Tibial nerve (tissue), 4 donors: Measurements from ENCODE around the gene FBXW9. TPM values are rescaled to one million over a fixed set of nuclear protein-coding genes. Genes with fewer than 3 reads are reported as not detected.
A peak's percentile ranks its signal among the peaks of the same experiment; 100 is the strongest.

ENCODE experiments used
- DNase-seq, 2 donors: peaks; one replicate each; pipeline ENCODE4 v3.0.0-alpha.2; 2019; ENCODE audit warnings: low spot score in 2 of 2
- H3K27ac ChIP-seq, 4 donors: fragments of 200-600 bp; sonication (generic) in 3 of 4; one replicate each; pipeline ENCODE4 v1.5.1; 2017 to 2019; ENCODE audit warnings: mild to moderate bottlenecking in 1 of 4
- H3K27me3 ChIP-seq, 2 donors: fragments of 200-600 bp; sonication (generic) in 1 of 2; one replicate each; pipeline versions ENCODE4 v1.5.1 to v1.6.0; 2017 to 2019
- H3K36me3 ChIP-seq, 3 donors: fragments of 200-600 bp; sonication (generic); one replicate each; pipeline ENCODE4 v1.5.1; 2018 to 2019
- H3K4me1 ChIP-seq, 4 donors: fragments of 200-600 bp; sonication (generic) in 3 of 4; one replicate each; pipeline ENCODE4 v1.5.1; 2017 to 2019
- H3K4me3 ChIP-seq, 4 donors: fragments of 200-600 bp; sonication (generic) in 3 of 4; one replicate each; pipeline ENCODE4 v1.5.1; 2017 to 2019; ENCODE audit warnings: mild to moderate bottlenecking in 1 of 4, moderate library complexity in 1 of 4
- H3K9me3 ChIP-seq, 4 donors: fragments of 200-600 bp; sonication (generic) in 3 of 4; one replicate each; pipeline ENCODE4 v1.5.1; 2017 to 2019
- EP300 ChIP-seq, 2 donors: sonication (generic); formaldehyde crosslinking; IDR thresholded peaks; one replicate each; pipeline ENCODE4 v1.6.1; 2017; ENCODE audit warnings: antibody characterized with exemption in 2 of 2, mild to moderate bottlenecking in 1 of 2
- POLR2A ChIP-seq, 2 donors: fragments of 450-650 bp; IDR thresholded peaks; one replicate each; pipeline ENCODE4 v1.6.1; 2017; ENCODE audit warnings: antibody characterized with exemption in 2 of 2, mild to moderate bottlenecking in 2 of 2, moderate library complexity in 2 of 2
- WGBS, 2 donors: methylation state at CpG; one replicate each; pipeline ENCODE4 v1.1.5; 2018; 5-methylcytosine and 5-hydroxymethylcytosine counted together
- total RNA-seq, 4 donors: library from RNA; depleted of rRNA; stranded (reverse); fragments of >200 nt; gene quantifications; one replicate each; pipeline ENCODE4 v1.1.0, GENCODE V29; 2016
- TF ChIP-seq, protein P1 (sequence below), 5 experiments: fragments of 200-600 bp in 3 of 5; fragments of 450-650 bp in 2 of 5; sonication (generic) in 3 of 5; IDR thresholded peaks; one replicate each; pipeline ENCODE4 v1.5.1; 2016 to 2019; ENCODE audit warnings: antibody characterized with exemption in 5 of 5, mild to moderate bottlenecking in 3 of 5, moderate library complexity in 2 of 5

Gene FBXW9
- total RNA-seq, 4 donors from 2014 or later: 1.2 to 7.5 (median 5.7) TPM

DNA sequence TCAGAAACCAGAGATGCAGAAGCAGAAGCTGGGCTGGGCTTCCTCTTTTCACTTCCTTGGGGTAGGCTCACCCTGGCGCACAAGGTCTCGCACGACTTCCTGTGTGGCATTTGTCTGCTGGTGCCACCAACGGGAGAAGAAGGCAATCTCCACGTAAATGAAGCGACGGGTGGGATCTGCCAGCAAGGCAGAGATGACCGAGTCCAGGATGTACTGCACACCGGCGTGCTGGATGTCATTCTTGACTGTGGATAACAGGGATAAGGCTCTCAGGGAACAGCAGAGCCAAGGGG, 31.2 kb downstream of the FBXW9 start:
- Histone ChIP-seq H3K27me3 (no peaks in the 10 kb centered on the region), H3K36me3 (peaks cover 0 to 53% (median 23%) of the 10 kb centered on the region in 3 donors), H3K27ac (peak overlapping the region in 2 of 4 donors; percentile 80 to 91), H3K9me3 (no peaks in the 10 kb centered on the region), H3K4me3 (peak overlapping the region in 2 of 4 donors; percentile 83 to 95), H3K4me1 (peaks cover 0 to 48% (median 26%) of the 10 kb centered on the region in 4 donors)
- 89 to 92% methylated on average over 10 of the region's 10 CpGs for WGBS, 2 donors
- TF ChIP-seq, protein P1, sequence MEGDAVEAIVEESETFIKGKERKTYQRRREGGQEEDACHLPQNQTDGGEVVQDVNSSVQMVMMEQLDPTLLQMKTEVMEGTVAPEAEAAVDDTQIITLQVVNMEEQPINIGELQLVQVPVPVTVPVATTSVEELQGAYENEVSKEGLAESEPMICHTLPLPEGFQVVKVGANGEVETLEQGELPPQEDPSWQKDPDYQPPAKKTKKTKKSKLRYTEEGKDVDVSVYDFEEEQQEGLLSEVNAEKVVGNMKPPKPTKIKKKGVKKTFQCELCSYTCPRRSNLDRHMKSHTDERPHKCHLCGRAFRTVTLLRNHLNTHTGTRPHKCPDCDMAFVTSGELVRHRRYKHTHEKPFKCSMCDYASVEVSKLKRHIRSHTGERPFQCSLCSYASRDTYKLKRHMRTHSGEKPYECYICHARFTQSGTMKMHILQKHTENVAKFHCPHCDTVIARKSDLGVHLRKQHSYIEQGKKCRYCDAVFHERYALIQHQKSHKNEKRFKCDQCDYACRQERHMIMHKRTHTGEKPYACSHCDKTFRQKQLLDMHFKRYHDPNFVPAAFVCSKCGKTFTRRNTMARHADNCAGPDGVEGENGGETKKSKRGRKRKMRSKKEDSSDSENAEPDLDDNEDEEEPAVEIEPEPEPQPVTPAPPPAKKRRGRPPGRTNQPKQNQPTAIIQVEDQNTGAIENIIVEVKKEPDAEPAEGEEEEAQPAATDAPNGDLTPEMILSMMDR (IDR thresholded peaks at IDR 0.05): no peak
- TF ChIP-seq EP300 (IDR thresholded peaks at IDR 0.05) (no peak), POLR2A (IDR thresholded peaks at IDR 0.05) (no peak)
- DNase-seq: peak in 1 of 2 donors; percentile 25

DNA sequence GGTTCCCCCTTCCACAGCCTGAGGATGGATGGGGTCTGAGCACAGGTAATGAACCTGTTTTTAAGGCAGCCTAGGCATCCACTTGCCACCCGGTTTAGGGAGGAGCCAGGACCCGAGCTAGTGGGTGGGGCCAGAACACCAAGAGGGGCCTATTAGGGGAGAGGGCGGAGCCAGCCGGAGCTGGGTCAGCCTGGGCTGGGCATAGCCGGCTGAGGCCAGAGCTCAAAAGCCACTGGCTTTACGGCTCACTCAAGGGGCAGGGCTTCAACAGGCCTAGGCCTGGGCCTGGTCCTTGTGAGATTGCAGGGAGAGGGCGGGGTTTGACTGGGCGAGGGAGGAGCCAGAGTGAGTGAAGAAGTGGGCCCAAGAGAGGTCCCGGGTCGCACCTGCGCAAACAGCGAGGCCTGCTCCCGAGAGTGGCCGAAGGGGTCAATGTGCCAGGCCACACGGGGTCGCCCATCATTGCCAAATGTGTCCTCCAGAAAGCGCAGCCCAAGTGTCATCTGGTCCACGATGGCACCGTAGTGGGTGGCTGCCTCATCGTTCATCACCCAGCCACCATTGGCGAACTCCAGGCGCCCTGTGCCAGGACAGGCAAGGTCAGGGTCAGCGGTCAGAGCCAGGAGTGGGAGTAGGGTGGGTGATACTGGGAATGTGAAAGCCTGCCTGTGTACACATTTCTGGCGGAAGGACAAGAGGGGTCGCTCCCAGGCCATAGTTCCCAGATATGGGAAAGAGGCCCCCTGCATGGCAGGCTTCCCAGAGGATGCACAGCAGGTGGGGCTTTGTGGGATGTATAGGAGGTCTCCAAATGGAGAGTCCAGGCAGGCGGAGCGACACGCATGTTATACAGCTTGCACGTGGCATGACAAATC, 31.8 kb downstream of the FBXW9 start:
- Histone ChIP-seq H3K4me1 (peaks cover 0 to 44% (median 24%) of the 10 kb centered on the region in 4 donors), H3K36me3 (peaks cover 0 to 58% (median 23%) of the 10 kb centered on the region in 3 donors), H3K4me3 (no peak overlapping the region), H3K27me3 (no peaks in the 10 kb centered on the region), H3K9me3 (no peaks in the 10 kb centered on the region), H3K27ac (no peak overlapping the region)
- WGBS, 2 donors: 73 to 85% methylated on average over 25 to 29 of the region's 29 CpGs
- DNase-seq: no peak
- no peak for TF ChIP-seq EP300 (IDR thresholded peaks at IDR 0.05)
- TF ChIP-seq POLR2A (IDR thresholded peaks at IDR 0.05): no peak
- TF ChIP-seq, protein P1 (IDR thresholded peaks at IDR 0.05): no peak

DNA sequence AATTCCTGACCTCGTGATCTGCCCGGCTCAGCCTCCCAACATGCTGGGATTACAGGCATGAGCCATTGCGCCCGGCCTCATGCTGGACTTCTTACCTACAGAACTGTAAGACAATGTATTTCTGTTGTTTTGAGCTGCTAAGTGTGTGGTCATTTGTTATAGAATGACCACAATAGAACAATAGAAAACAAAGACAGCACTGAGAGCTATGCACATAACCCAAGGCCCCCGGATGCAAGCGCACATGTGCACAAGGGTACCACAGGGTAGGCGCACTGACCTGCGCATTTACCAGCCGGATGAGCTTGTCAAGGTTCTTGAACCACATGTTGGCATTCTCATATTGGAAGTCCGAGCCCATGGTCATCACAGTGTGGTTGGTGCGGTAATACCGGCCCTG, 35.5 kb downstream of the FBXW9 start:
- WGBS, 2 donors: 88 to 96% methylated on average over 12 of the region's 12 CpGs
- peaks cover 0 to 18% (median 5%) of the 10 kb centered on the region in 4 donors for H3K4me1 ChIP-seq
- DNase-seq: no peak
- H3K4me3 ChIP-seq: no peak overlapping the region
- no peak for TF ChIP-seq EP300 (IDR thresholded peaks at IDR 0.05)
- no peak for TF ChIP-seq POLR2A (IDR thresholded peaks at IDR 0.05)
- TF ChIP-seq, protein P1 (IDR thresholded peaks at IDR 0.05): no peak
- no peaks in the 10 kb centered on the region for H3K9me3 ChIP-seq
- peaks cover 0 to 95% (median 34%) of the 10 kb centered on the region in 3 donors for H3K36me3 ChIP-seq
- H3K27me3 ChIP-seq: no peaks in the 10 kb centered on the region
- no peak overlapping the region for H3K27ac ChIP-seq

DNA sequence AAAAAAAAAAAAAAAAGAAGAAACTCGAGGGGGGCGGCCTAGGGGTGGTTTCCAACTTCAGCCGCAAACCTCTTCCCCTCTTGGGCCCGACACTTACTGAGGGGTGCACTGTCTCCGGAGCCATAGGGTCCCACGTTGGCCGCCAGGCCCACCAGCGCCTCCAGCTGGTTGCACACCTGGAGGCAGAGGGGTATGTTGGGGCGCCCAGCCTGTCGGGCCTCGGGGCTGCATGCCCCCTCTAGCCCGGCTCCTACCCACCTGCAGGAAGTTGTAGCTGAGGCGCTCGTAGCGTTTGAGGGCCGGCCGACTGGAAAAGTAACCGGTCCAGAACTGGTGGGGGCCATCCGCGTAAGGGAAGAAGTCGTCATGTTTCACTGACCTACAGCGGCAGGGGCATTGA, 38.5 kb downstream of the FBXW9 start:
- H3K36me3 ChIP-seq: peaks cover 3 to 96% (median 33%) of the 10 kb centered on the region in 3 donors
- DNase-seq: no peak
- no peak overlapping the region for H3K4me3 ChIP-seq
- 93 to 95% methylated on average over 20 to 22 of the region's 22 CpGs for WGBS, 2 donors
- no peaks in the 10 kb centered on the region for H3K27me3 ChIP-seq
- H3K27ac ChIP-seq: no peak overlapping the region
- no peaks in the 10 kb centered on the region for H3K4me1 ChIP-seq
- H3K9me3 ChIP-seq: no peaks in the 10 kb centered on the region
- TF ChIP-seq EP300 (IDR thresholded peaks at IDR 0.05) (no peak), POLR2A (IDR thresholded peaks at IDR 0.05) (no peak)
- TF ChIP-seq, protein P1 (IDR thresholded peaks at IDR 0.05): no peak

DNA sequence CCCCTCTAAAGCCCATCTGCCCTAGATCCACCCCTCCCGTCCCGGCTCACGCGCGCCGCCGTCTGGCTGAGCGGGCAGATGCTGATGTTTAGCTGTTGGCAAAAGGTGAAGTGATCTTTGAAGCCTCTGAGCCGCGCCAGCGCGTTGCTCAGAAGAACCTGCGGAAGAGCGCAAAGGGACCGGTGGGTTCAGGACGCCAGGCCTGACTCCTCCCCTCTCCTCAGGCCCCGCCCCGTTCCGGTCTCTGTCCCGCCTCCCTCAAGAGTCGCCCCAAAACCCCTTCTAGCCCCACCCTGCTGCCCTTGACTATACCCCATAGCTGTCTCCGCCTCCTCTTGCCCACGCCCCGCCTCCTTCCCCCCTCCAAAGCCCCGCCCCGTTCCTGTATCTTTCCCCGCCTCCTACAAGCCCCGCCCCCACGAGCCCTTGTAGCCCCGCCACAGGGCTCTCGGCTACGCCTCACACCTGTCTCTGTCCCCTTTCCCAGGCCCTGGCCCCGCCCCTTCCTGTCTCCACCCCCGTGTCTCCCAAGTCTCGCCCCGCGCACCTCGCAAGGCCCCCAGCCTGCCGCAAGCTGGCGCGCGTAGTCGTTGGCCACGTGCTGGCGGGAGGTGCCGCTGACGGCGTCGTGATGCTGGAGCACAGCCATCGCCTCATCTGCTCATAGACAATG, 39.4 kb downstream of the FBXW9 start:
- no peaks in the 10 kb centered on the region for H3K9me3 ChIP-seq
- TF ChIP-seq EP300 (IDR thresholded peaks at IDR 0.05): no peak
- TF ChIP-seq POLR2A (IDR thresholded peaks at IDR 0.05): no peak
- TF ChIP-seq, protein P1 (IDR thresholded peaks at IDR 0.05): no peak
- no peak overlapping the region for H3K27ac ChIP-seq
- no peaks in the 10 kb centered on the region for H3K27me3 ChIP-seq
- no peak for DNase-seq
- no peaks in the 10 kb centered on the region for H3K4me1 ChIP-seq
- H3K4me3 ChIP-seq: no peak overlapping the region
- 65 to 69% methylated on average over 50 of the region's 50 CpGs for WGBS, 2 donors
- peaks cover 3 to 91% (median 25%) of the 10 kb centered on the region in 3 donors for H3K36me3 ChIP-seq
